CD4-positive, alpha-beta memory T cell (primary cell): ENCODE data around the gene FOXE1. TPM values are rescaled to one million over a fixed set of nuclear protein-coding genes. Genes with fewer than 3 reads are reported as not detected.

Source experiments
- CTCF ChIA-PET: fragments of 350-600 bp; sonication (Branson Sonifier 250); formaldehyde crosslinking; loops from one replicate; lab custom pipeline; 2021; ENCODE audit warnings: inconsistent platforms; ENCODE audit not compliant: partially characterized antibody; lab: Charles Lee
- POLR2A ChIA-PET: fragments of 350-600 bp; sonication (Branson Sonifier 250); formaldehyde crosslinking; loops from one replicate; lab custom pipeline; 2021; ENCODE audit not compliant: partially characterized antibody; lab: Charles Lee
- DNase-seq, 5 donors: peaks; one replicate each; pipeline versions ENCODE4 v3.0.0 to v3.0.0-alpha.2; 2020 to 2022; ENCODE audit warnings: mixed read lengths in 1 of 5
- H3K27ac ChIP-seq: one replicate; pipeline ENCODE4 v1.7.0; 2013; ENCODE audit warnings: low read depth, low read length
- H3K27me3 ChIP-seq: 2 replicates; pipeline ENCODE4 v1.7.0; 2013; ENCODE audit warnings: mild to moderate bottlenecking, low read length, moderate library complexity; ENCODE audit not compliant: insufficient read depth
- H3K36me3 ChIP-seq: 2 replicates; pipeline ENCODE4 v1.7.0; 2013; ENCODE audit warnings: mild to moderate bottlenecking, low read length, moderate library complexity; ENCODE audit not compliant: insufficient read depth
- H3K4me1 ChIP-seq: 2 replicates; pipeline ENCODE4 v1.7.0; 2013; ENCODE audit warnings: mild to moderate bottlenecking, low read length, moderate library complexity; ENCODE audit not compliant: insufficient read depth
- H3K4me3 ChIP-seq, 2 donors: one replicate each; pipeline ENCODE4 v1.7.0; 2013; ENCODE audit warnings: low read length in 2 of 2, mild to moderate bottlenecking in 1 of 2
- H3K9me3 ChIP-seq, 2 donors: one replicate each; pipeline ENCODE4 v1.7.0; 2013; ENCODE audit warnings: low read length in 2 of 2, control low read depth in 1 of 2; ENCODE audit not compliant: control insufficient read depth in 1 of 2
- H3K27ac Mint-ChIP-seq, 7 donors: one replicate each; pipeline ENCODE4 v1.8.0; 2020 to 2021; ENCODE audit warnings: mixed read lengths in 7 of 7, mild to moderate bottlenecking in 6 of 7, inconsistent platforms in 3 of 7, moderate library complexity in 3 of 7
- H3K27me3 Mint-ChIP-seq, 2 donors: one replicate each; pipeline ENCODE4 v1.8.0; 2020 to 2021; ENCODE audit warnings: mixed read lengths in 2 of 2
- H3K36me3 Mint-ChIP-seq, 2 donors: one replicate each; pipeline ENCODE4 v1.8.0; 2020 to 2021; ENCODE audit warnings: mixed read lengths in 2 of 2, inconsistent platforms in 1 of 2, mild to moderate bottlenecking in 1 of 2
- H3K4me1 Mint-ChIP-seq, 4 donors: one replicate each; pipeline ENCODE4 v1.8.0; 2020 to 2021; ENCODE audit warnings: mixed read lengths in 4 of 4, mild to moderate bottlenecking in 1 of 4
- H3K4me3 Mint-ChIP-seq, 8 donors: one replicate each; pipeline ENCODE4 v1.8.0; 2020 to 2021; ENCODE audit warnings: mixed read lengths in 8 of 8, mild to moderate bottlenecking in 7 of 8, moderate library complexity in 6 of 8, inconsistent platforms in 3 of 8
- H3K9me3 Mint-ChIP-seq, 8 donors: one replicate each; pipeline ENCODE4 v1.8.0; 2020 to 2021; ENCODE audit warnings: mixed read lengths in 8 of 8, mild to moderate bottlenecking in 5 of 8, inconsistent platforms in 3 of 8, moderate library complexity in 1 of 8
- intact Hi-C: fragments of 100-400 bp; cut with micrococcal nuclease; formaldehyde crosslinking; loops from one replicate; pipeline ENCODE4 v1.15.1; 2023
- polyA plus RNA-seq, 2 donors: library from polyadenylated mRNA; unstranded; fragments of 300-500 nt; fragmentation: Illumina TruSeq; gene quantifications; one replicate each; pipeline ENCODE4 v1.2.3, GENCODE V29; 2021
- total RNA-seq, 2 experiments: library from RNA; stranded (reverse); gene quantifications; one replicate each; pipeline ENCODE4 v1.2.3, GENCODE V29; 2021

The FOXE1 gene
- total and polyA plus RNA-seq, 4 experiments from 2014 or later = not detected

DNA sequence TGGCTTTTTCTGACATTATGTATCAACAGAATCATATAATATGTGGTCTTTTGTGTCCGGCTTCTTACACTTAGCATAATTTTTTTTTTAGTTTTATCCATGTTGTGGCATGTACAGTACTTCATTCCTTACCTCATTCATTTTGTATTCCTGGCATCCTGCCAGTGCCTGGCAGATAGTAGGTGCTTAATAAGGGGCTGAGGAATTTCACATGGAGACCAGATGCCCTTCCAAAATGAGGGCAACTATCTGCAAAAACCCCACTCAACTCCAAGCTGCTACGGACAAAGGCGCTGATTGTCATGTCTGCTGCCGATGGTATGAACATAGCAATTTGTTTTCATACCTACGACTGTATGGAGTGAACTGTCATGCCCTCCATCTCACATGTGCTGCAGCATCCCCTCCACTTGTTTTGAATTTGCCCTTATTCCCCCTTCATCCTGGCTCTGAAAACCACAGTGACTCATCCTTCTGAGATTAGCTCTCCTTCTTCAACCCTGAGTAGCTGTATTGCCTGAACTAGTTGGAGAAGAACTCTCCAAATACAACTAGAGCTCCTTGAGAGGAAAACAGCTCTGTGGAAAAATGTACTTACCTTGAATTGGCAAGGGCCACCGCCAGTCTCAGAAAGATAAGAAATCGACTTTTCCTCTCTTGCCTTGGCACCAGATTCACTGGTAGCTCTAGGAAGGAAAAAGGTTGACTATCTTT is 41.3 kb upstream of the FOXE1 start:
- intact Hi-C loops = no loop called here
- no peak overlapping the region for H3K27ac ChIP-seq
- Mint-ChIP-seq H3K9me3 (peaks cover 0 to 4% (median 3%) of the 10 kb centered on the region in 8 donors), H3K27ac (no peak overlapping the region), H3K4me1 (no peaks in the 10 kb centered on the region), H3K36me3 (no peaks in the 10 kb centered on the region), H3K4me3 (no peak overlapping the region), H3K27me3 (peaks cover 2 to 7% of the 10 kb centered on the region in 2 donors)
- ChIA-PET POLR2A (no interaction called here), CTCF (no interaction called here)
- H3K4me1 ChIP-seq = no peaks in the 10 kb centered on the region
- no peak overlapping the region for H3K4me3 ChIP-seq
- no peaks in the 10 kb centered on the region for H3K9me3 ChIP-seq
- H3K36me3 ChIP-seq = no peaks in the 10 kb centered on the region
- DNase-seq = no peak
- no peaks in the 10 kb centered on the region for H3K27me3 ChIP-seq

DNA sequence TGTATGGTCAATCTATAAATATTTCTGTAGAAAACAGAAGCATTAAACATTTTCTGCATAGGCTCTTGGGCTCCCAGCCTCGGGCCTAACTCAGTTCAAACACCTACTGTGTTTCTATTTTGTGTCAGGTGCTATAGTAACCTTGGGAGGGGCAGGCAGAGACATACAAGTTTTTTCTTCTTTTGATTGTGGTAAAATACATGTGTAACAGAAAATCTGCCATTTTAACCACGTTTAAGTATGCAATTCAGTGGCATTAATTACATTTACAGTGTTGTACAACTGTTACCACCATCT is 40.8 kb upstream of the FOXE1 start:
- no peaks in the 10 kb centered on the region for H3K27me3 ChIP-seq
- no peaks in the 10 kb centered on the region for H3K9me3 ChIP-seq
- DNase-seq = no peak
- Mint-ChIP-seq H3K4me1 (no peaks in the 10 kb centered on the region), H3K27me3 (peaks cover 2 to 7% of the 10 kb centered on the region in 2 donors), H3K36me3 (no peaks in the 10 kb centered on the region), H3K4me3 (no peak overlapping the region), H3K9me3 (peaks cover 0 to 4% (median 3%) of the 10 kb centered on the region in 8 donors), H3K27ac (no peak overlapping the region)
- ChIA-PET POLR2A (no interaction called here), CTCF (no interaction called here)
- H3K36me3 ChIP-seq = no peaks in the 10 kb centered on the region
- no peak overlapping the region for H3K27ac ChIP-seq
- H3K4me3 ChIP-seq = no peak overlapping the region
- intact Hi-C loops = no loop called here
- no peaks in the 10 kb centered on the region for H3K4me1 ChIP-seq

DNA sequence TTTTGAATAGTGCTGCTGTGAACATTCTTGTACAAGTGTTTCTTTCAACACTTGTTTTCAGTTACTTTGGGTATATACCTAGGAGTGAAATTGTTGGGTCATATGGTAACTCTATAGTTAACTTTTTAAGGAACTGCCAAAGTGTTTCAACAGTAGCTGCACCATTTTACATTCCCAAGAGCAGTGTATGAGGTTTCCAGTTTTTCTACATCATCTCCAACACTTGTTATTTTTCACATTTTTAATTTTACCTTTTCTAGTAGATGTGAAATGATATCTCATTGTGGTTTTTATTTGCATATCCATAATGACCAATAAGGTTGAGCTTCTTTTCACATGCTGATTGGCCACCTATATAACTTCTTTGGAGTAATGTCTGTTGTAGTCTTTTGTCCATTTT is 40.0 kb upstream of the FOXE1 start:
- no peak overlapping the region for H3K4me3 ChIP-seq

DNA sequence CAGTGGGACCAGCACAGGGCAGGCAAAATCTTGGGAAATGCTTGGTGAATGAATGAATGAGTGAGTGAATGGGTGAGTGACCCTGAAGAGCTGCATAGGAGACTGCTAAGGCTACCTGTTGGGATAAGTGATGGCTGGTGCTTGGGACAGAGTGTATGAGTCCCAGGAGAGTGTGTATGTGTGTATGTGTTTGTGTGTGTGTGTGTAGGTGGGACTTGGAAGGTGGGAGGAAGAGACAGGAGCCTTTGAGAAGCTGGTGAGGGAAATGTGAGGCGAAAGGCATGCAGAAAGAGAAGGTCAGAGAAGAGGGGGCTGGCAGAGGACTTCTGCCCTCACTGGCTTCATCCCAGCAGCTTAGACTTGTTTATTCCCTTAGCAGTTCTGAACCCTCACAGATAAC is 33.3 kb upstream of the FOXE1 start:
- Histone ChIP-seq H3K9me3 (no peaks in the 10 kb centered on the region), H3K4me1 (no peaks in the 10 kb centered on the region), H3K27ac (no peak overlapping the region), H3K4me3 (no peak overlapping the region), H3K27me3 (peaks cover 7% of the 10 kb centered on the region), H3K36me3 (no peaks in the 10 kb centered on the region)
- ChIA-PET POLR2A (no interaction called here), CTCF (no interaction called here)
- no peak for DNase-seq
- no peak overlapping the region for H3K27ac Mint-ChIP-seq
- H3K9me3 Mint-ChIP-seq = peaks cover 2 to 20% (median 8%) of the 10 kb centered on the region in 8 donors
- intact Hi-C loops = no loop called here
- H3K4me3 Mint-ChIP-seq = no peak overlapping the region
- no peaks in the 10 kb centered on the region for H3K4me1 Mint-ChIP-seq
- H3K27me3 Mint-ChIP-seq = peaks cover 31 to 45% of the 10 kb centered on the region in 2 donors
- peaks cover 0 to 18% of the 10 kb centered on the region in 2 donors for H3K36me3 Mint-ChIP-seq

More for the DNA sequence above, 40.0 kb upstream of the FOXE1 start:
- Mint-ChIP-seq H3K27me3 (peaks cover 9 to 15% of the 10 kb centered on the region in 2 donors), H3K4me1 (no peaks in the 10 kb centered on the region), H3K9me3 (peaks cover 0 to 9% (median 3%) of the 10 kb centered on the region in 8 donors), H3K36me3 (peaks cover 0 to 7% of the 10 kb centered on the region in 2 donors), H3K27ac (no peak overlapping the region), H3K4me3 (no peak overlapping the region)
- intact Hi-C loops = no loop called here
- Histone ChIP-seq H3K27me3 (peaks cover 7% of the 10 kb centered on the region), H3K36me3 (no peaks in the 10 kb centered on the region), H3K27ac (no peak overlapping the region), H3K9me3 (no peaks in the 10 kb centered on the region), H3K4me1 (no peaks in the 10 kb centered on the region)
- no peak for DNase-seq
- CTCF ChIA-PET = no interaction called here
- POLR2A ChIA-PET = no interaction called here

DNA sequence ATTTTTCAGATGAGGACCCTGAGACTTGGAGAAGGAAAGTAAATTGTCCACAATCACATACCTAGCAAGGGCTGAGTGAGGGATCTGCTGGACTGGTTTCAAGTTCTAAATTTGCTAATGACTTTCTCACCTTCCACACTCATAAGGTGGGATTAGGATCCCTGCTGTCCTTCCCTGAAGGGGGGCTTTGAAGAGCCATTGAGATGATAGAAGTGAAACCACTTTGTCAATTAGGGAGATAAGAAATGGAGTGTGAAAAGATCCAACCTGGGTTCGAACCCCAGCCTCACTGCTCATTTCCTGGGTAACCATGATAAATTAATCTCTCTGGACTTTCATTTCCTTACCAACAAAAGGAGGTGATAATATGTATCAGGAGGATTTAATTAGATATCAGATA is 32.7 kb upstream of the FOXE1 start:
- no peak overlapping the region for H3K4me3 Mint-ChIP-seq
- CTCF ChIA-PET = no interaction called here
- POLR2A ChIA-PET = no interaction called here
- no peaks in the 10 kb centered on the region for H3K9me3 ChIP-seq
- H3K27ac ChIP-seq = no peak overlapping the region
- no peaks in the 10 kb centered on the region for H3K4me1 Mint-ChIP-seq
- H3K27me3 Mint-ChIP-seq = peaks cover 38 to 51% of the 10 kb centered on the region in 2 donors
- peaks cover 5 to 25% (median 10%) of the 10 kb centered on the region in 8 donors for H3K9me3 Mint-ChIP-seq
- H3K4me3 ChIP-seq = no peak overlapping the region
- H3K27me3 ChIP-seq = peaks cover 7% of the 10 kb centered on the region
- no peak for DNase-seq
- H3K27ac Mint-ChIP-seq = no peak overlapping the region
- intact Hi-C loops = no loop called here
- H3K36me3 ChIP-seq = no peaks in the 10 kb centered on the region
- H3K4me1 ChIP-seq = no peaks in the 10 kb centered on the region
- H3K36me3 Mint-ChIP-seq = peaks cover 0 to 18% of the 10 kb centered on the region in 2 donors

DNA sequence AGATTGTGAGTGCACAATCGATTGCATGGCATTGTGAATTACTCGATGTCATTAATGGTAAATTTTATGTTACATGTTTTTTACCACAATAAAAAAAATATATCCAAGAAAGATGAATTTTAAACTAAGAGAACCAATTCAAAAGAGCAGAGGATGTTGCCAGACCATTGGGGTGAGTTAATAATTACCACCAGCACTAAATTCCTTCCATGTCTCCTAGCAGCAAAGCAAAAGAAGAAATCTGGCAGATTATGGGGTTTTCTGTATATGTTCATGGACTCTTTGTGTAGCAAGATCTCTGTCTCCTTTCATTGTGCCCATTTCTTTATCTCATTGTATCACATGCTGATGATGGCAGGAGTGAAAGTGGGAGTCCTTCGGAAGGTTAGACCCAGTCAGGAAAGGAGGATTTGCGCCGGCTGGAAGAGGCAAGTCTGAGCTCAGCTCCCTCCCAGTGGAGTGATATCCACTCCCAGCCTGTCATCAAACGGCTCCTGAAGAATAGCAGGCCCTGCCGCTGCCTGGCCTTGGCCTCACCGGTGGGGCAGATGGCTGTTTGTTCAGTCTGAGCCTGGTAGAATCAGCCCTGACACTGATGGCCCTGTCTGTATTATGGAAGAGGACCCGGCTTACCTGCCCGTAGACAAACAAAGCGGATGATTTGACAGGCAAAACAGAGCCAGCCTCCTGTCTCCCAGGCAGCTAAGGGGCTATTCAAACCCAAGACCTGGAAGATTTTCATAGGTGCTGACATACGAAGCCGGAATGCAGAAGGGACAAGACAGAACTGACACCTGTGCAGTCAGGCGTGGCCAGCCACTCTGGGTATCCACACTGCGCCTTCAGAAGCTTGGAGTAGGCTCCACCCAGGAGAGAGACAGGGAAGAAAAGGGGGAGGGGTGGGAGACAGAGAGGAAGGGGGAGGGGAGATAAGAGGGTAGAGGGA is 21.9 kb upstream of the FOXE1 start:
- peaks cover 0 to 2% (median under 1%) of the 10 kb centered on the region in 4 donors for H3K4me1 Mint-ChIP-seq
- H3K27me3 Mint-ChIP-seq = peaks cover 8 to 19% of the 10 kb centered on the region in 2 donors
- no peaks in the 10 kb centered on the region for H3K9me3 Mint-ChIP-seq
- intact Hi-C loops = no loop called here
- H3K4me3 Mint-ChIP-seq = no peak overlapping the region
- no peak overlapping the region for H3K27ac Mint-ChIP-seq
- ChIA-PET POLR2A (no interaction called here), CTCF (no interaction called here)
- no peak overlapping the region for H3K4me3 ChIP-seq
- H3K9me3 ChIP-seq = no peaks in the 10 kb centered on the region
- no peaks in the 10 kb centered on the region for H3K36me3 Mint-ChIP-seq
- DNase-seq = no peak
- H3K27ac ChIP-seq = no peak overlapping the region
- H3K27me3 ChIP-seq = no peaks in the 10 kb centered on the region
- no peaks in the 10 kb centered on the region for H3K36me3 ChIP-seq
- no peaks in the 10 kb centered on the region for H3K4me1 ChIP-seq

DNA sequence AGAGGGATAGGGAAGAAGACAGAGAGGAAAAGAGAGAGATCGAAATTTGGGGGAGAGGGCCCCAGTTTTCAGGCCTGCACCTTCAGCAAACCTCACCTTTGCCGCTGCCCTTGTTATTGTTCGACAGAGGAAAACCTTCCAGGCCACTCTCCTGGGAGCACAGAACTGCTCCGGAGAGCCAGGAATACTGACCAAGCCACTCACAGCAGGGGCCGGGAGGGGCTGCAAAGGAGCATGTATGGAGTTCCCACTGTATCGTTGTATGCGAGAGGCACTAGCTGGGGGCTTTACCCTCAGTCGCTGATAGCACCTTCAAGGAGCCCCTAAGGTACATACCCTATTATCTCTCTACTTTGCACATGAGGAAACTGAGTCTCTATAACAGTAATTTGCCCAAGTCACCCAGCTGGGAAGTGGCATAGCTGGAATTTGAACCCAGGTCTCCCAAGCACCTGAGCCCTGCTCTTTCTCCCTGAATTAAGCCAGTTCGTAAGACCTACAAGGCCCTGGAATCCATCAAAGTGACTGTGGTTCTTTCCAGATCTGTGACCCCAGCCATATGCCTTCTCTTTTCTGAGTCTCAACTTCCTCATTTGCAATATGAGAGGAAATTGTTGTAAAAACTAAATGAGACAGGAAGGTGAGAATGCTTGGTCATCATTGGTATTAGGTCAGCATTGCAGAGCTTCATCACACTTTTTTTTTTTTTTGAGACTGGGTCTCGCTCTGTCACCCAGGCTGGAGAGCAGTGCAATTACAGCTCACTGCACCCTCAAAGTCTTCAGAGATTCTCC is 21.0 kb upstream of the FOXE1 start:
- H3K27me3 ChIP-seq = no peaks in the 10 kb centered on the region
- H3K9me3 Mint-ChIP-seq = peaks cover 0 to 5% (median under 1%) of the 10 kb centered on the region in 8 donors
- no peaks in the 10 kb centered on the region for H3K36me3 ChIP-seq
- H3K27ac ChIP-seq = no peak overlapping the region
- H3K9me3 ChIP-seq = no peaks in the 10 kb centered on the region
- no peak overlapping the region for H3K4me3 ChIP-seq
- DNase-seq = no peak
- H3K27ac Mint-ChIP-seq = no peak overlapping the region
- peaks cover 13% of the 10 kb centered on the region in 2 donors for H3K27me3 Mint-ChIP-seq
- H3K4me1 Mint-ChIP-seq = peaks cover 0 to 2% (median under 1%) of the 10 kb centered on the region in 4 donors
- ChIA-PET CTCF (no interaction called here), POLR2A (no interaction called here)
- intact Hi-C loops = no loop called here
- no peaks in the 10 kb centered on the region for H3K36me3 Mint-ChIP-seq
- no peaks in the 10 kb centered on the region for H3K4me1 ChIP-seq
- H3K4me3 Mint-ChIP-seq = no peak overlapping the region
